IPS-20b (cell line): ENCODE data around the gene DEXI.

Experiments used
- H3K27ac ChIP-seq: one replicate; pipeline ENCODE4 v1.5.1; 2013; ENCODE audit warnings: low read length
- H3K27me3 ChIP-seq: 2 replicates; pipeline ENCODE4 v1.6.1; 2013; ENCODE audit warnings: mild to moderate bottlenecking, low read length, inconsistent platforms; ENCODE audit not compliant: insufficient read depth
- H3K36me3 ChIP-seq: 2 replicates; pipeline ENCODE4 v1.6.1; 2013; ENCODE audit warnings: low read depth, mild to moderate bottlenecking, inconsistent platforms, low read length, moderate library complexity; ENCODE audit not compliant: insufficient read depth
- H3K4me1 ChIP-seq: 2 replicates; pipeline ENCODE4 v1.6.1; 2013; ENCODE audit warnings: mild to moderate bottlenecking, control low read depth, inconsistent platforms, low read length, moderate library complexity; ENCODE audit not compliant: insufficient read depth
- H3K4me3 ChIP-seq: 2 replicates; pipeline ENCODE4 v1.5.1; 2013; ENCODE audit warnings: mild to moderate bottlenecking, low read length, inconsistent platforms
- H3K9ac ChIP-seq: 2 replicates; pipeline ENCODE4 v1.6.1; 2013; ENCODE audit warnings: low read depth, mild to moderate bottlenecking, inconsistent platforms, low read length, moderate library complexity
- H3K9me3 ChIP-seq: 2 replicates; pipeline ENCODE4 v1.6.1; 2013; ENCODE audit warnings: mild to moderate bottlenecking, low read depth, low read length, inconsistent platforms; ENCODE audit not compliant: insufficient read depth

DEXI gene

DNA sequence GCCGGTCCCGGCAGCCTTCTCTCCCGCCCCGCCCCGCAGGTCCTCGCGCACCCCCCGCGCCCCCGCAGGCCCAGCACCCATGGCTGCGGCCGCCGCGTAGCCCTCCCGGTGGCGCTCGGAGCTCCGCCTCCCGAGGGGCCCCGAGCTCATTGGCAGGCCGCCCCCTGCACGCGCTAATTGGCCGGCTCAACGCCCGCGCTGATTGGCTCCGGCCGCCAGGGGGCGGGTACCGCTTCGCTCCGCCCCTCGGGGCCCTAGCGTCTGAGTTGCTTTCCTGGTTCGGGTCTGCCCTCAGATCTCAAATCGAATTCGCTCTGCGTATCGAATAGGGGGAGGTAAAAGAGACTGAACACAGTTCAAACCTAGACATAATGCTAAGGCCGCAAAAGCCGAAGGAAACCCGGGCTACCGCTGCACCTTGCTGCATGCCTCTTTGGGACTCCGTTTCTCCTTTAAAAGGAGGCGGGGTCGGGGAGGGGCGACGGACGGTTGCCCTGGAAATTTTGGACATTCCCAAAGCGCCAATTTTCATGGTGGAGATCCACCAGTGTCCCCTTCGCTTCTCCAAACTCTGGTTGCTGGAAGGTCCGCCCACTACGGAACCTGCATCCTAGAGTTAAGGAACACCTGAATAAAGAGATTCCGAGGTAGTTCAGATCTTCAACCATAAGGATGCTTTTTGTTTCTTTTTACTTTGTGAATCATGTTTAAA is at the start of gene DEXI:
DEXI (minus strand) TSS at position 117 of the 712 bp plus-strand sequence. CDS start 463 bp downstream, outside the sequence.
- Histone ChIP-seq H3K27ac (no peak within 1 kb of the TSS), H3K9me3 (no peaks in the 10 kb centered on the region), H3K9ac (peak within 1 kb of the TSS; percentile 84), H3K4me3 (peak within 1 kb of the TSS; percentile 93), H3K4me1 (peaks cover 24% of the 10 kb centered on the region), H3K36me3 (peaks cover 11% of the 10 kb centered on the region; the same call in 1 of the 2 replicates), H3K27me3 (peaks cover 19% of the 10 kb centered on the region)

GRCh38 chr16:10990378-10990777 is 48.1 kb upstream of the DEXI start:
- Histone ChIP-seq H3K36me3 (no peaks in the 10 kb centered on the region), H3K4me1 (no peaks in the 10 kb centered on the region), H3K9me3 (no peaks in the 10 kb centered on the region), H3K27me3 (no peaks in the 10 kb centered on the region), H3K4me3 (no peak overlapping the region), H3K27ac (no peak overlapping the region), H3K9ac (no peak overlapping the region)

DNA sequence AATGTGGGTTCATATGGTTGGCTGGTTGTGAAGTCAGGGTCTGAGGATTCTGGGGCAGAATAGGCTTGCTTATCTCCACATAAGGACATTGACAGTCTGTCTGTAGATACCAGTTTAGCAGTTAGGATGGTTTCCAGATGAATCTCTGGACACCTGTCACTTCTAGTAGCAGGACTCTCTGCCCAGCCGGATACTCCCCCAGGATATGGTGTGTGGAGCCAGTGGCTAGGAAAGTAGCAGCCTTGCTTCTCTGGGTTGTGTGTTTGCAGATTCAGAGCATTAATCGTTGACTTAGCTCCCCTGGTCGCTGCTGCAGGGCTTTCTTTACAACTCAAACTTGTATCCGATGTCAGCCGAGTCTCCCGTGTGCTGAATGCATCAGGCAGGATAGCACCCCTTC is 47.3 kb upstream of the DEXI start:
- H3K27ac ChIP-seq = no peak overlapping the region
- H3K36me3 ChIP-seq = no peaks in the 10 kb centered on the region
- no peaks in the 10 kb centered on the region for H3K4me1 ChIP-seq
- no peaks in the 10 kb centered on the region for H3K9me3 ChIP-seq
- no peak overlapping the region for H3K9ac ChIP-seq
- no peak overlapping the region for H3K4me3 ChIP-seq
- no peaks in the 10 kb centered on the region for H3K27me3 ChIP-seq

DNA sequence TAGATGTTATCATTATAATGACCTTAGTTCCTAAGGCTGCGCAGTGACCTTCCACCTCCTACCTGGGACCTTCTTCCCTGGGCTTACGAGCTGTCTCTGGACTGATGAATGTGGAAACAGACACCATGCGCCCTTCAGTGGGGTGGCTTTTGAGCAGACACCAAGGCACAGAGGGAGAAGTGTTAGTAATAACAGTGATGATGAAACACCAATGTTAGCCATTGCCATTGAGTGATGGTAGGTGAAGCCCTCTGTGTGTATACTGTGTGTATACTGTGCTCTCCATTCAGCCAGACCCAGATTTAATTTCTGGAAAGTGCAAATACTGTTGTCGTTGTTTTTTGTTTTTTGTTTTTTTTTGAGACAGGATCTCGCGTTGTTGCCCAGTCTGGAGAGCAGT is 46.6 kb upstream of the DEXI start:
- no peaks in the 10 kb centered on the region for H3K9me3 ChIP-seq
- H3K4me1 ChIP-seq = no peaks in the 10 kb centered on the region
- H3K4me3 ChIP-seq = no peak overlapping the region
- no peaks in the 10 kb centered on the region for H3K27me3 ChIP-seq
- no peak overlapping the region for H3K9ac ChIP-seq
- no peaks in the 10 kb centered on the region for H3K36me3 ChIP-seq
- H3K27ac ChIP-seq = no peak overlapping the region

DNA sequence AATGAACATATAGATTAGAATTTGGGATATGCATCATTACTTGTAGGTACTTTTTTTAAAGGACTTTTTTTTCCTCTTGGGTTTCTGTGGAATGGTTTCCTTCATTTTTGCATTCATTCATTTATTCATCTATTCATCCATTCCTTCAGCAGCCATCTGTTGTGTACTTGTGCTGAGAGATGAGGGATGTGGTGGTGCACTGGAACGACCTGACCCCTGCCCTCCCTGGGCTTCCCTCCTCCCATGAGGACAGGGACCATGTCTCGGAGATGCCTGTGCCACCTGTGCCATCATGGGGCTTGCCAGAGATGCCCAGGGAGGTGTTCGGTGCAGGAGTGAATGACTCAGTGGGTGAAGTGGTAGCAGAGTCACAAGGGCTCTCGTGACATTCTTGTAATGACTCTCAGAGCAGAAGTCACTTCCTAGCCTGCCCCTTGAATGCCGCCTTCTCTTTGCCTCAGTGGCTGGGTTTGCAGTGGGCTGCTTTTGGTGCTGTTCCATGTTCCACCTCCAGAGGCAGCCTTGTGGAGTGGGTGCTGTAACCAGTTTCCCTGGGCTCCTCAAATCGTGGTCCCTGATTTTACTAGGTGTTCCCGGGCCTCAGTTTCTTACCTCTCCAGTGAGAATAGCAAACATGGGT is 46.0 kb upstream of the DEXI start:
- no peaks in the 10 kb centered on the region for H3K9me3 ChIP-seq
- H3K4me3 ChIP-seq = no peak overlapping the region
- H3K27ac ChIP-seq = no peak overlapping the region
- H3K9ac ChIP-seq = no peak overlapping the region
- H3K36me3 ChIP-seq = 0 out of 2 replicates have a peak, but pooled peaks cover 3% of the 10 kb centered on the region
- H3K27me3 ChIP-seq = no peaks in the 10 kb centered on the region
- no peaks in the 10 kb centered on the region for H3K4me1 ChIP-seq

DNA sequence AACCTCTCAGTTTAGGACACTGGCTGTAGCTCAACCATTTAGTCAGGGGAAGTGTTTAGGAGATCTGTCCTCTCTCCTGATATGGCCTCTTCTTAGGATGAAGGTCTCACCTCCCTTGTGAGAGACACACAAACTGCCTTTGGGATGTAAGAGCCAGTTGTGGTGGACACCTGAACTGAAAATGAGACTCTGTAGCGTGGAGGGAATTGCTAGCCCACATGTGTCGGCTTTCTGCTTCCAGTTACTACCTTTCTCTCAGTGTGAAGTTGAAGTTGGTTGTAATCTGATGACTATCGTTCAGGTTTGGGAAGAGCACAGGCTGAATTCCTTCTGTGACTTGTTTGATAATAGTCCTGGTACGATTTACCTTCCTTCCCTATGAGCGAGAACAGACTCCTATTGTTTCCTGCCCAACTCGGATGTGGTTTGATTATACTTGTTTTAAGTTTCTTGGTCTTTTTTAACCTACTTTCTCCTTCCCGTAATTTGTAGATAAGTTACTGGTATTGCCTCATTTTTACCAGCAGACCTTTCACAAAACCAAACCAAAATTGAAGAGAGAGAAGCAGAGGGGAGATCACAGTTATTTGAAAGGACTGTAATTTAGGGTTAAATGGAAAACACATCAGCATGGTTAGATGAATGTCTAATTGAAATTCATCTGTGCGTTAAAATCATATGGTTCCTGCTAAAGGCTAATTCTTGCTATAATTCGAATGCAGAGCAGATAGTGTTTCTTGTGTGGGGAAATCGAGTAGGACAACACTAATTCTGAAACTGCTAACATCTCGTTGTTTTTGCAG is 45.3 kb upstream of the DEXI start:
- H3K27ac ChIP-seq = no peak overlapping the region
- H3K4me3 ChIP-seq = no peak overlapping the region
- no peak overlapping the region for H3K9ac ChIP-seq
- H3K9me3 ChIP-seq = no peaks in the 10 kb centered on the region
- H3K4me1 ChIP-seq = no peaks in the 10 kb centered on the region
- no peaks in the 10 kb centered on the region for H3K27me3 ChIP-seq
- peaks cover 10% of the 10 kb centered on the region; the same call in 1 of the 2 replicates for H3K36me3 ChIP-seq

- no peak overlapping the region for H3K4me3 ChIP-seq
- no peaks in the 10 kb centered on the region for H3K4me1 ChIP-seq
- no peak overlapping the region for H3K9ac ChIP-seq
- H3K27ac ChIP-seq = no peak overlapping the region
- H3K27me3 ChIP-seq = no peaks in the 10 kb centered on the region
- H3K36me3 ChIP-seq = peaks cover 10% of the 10 kb centered on the region; the same call in 1 of the 2 replicates
- no peaks in the 10 kb centered on the region for H3K9me3 ChIP-seq
Observed at GRCh38 chr16:10984509-10984908, 42.2 kb upstream of the DEXI start.

DNA sequence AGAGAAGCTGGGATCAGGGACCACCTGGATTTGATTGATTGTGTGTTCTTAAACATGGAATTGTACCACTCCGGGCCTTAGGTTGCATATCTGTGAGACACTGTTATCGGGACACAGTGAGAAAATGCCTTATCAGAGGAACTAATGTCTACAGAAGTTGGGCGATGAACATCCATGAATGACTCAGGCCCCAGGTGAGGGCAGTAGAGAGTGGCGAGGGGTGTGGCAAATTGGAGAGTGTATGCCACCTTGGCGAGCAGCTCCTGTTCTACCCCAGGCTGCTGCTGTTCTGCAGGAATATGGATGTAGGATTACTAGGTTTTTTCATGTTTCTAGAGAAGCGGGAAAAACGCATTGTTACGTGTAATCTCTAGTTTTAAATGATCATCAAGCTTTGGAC is 40.9 kb upstream of the DEXI start:
- peaks cover 10% of the 10 kb centered on the region; the same call in 1 of the 2 replicates for H3K36me3 ChIP-seq
- H3K4me3 ChIP-seq = no peak overlapping the region
- H3K9ac ChIP-seq = no peak overlapping the region
- H3K27ac ChIP-seq = no peak overlapping the region
- H3K27me3 ChIP-seq = no peaks in the 10 kb centered on the region
- H3K9me3 ChIP-seq = no peaks in the 10 kb centered on the region
- no peaks in the 10 kb centered on the region for H3K4me1 ChIP-seq

GRCh38 chr16:10982465-10983150 is 40.3 kb upstream of the DEXI start:
- Histone ChIP-seq H3K27ac (no peak overlapping the region), H3K4me1 (no peaks in the 10 kb centered on the region), H3K27me3 (no peaks in the 10 kb centered on the region), H3K36me3 (peaks cover 10% of the 10 kb centered on the region; the same call in 1 of the 2 replicates), H3K4me3 (no peak overlapping the region), H3K9me3 (no peaks in the 10 kb centered on the region), H3K9ac (no peak overlapping the region)

DNA sequence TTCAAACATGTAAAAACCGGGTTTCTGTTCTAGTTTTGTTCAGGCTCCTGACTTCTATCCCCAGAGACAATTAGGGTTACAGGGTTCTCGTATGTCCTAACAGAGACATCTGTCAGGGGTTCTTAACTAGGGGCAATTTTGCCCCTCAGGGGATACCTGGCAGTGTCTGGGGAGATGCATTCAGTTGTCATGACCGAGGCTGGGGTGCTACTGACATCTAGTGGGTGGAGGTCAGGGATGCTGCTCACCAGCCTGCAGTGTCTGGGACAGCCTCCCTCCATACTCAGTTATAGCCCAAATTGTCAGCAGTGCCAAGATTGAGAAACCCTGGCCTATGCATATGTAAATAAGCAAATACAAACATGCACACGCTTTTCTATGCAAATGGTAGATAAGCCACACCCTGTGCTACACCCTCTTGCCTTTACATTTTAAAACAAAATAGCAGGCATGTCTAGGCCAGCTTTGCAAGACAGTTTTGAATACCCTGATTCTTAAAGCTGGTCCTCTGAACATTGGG is 39.5 kb upstream of the DEXI start:
- Histone ChIP-seq H3K27ac (no peak overlapping the region), H3K36me3 (peaks cover 10% of the 10 kb centered on the region; the same call in 1 of the 2 replicates), H3K9ac (no peak overlapping the region), H3K4me3 (no peak overlapping the region), H3K27me3 (no peaks in the 10 kb centered on the region), H3K4me1 (no peaks in the 10 kb centered on the region), H3K9me3 (no peaks in the 10 kb centered on the region)

GRCh38 chr16:10980813-10981212 is 38.5 kb upstream of the DEXI start:
- Histone ChIP-seq H3K4me3 (no peak overlapping the region), H3K36me3 (peaks cover 10% of the 10 kb centered on the region; the same call in 1 of the 2 replicates), H3K9ac (no peak overlapping the region), H3K27ac (no peak overlapping the region), H3K9me3 (no peaks in the 10 kb centered on the region), H3K4me1 (no peaks in the 10 kb centered on the region), H3K27me3 (no peaks in the 10 kb centered on the region)
